Uterus (tissue), 4 donors: Measurements from ENCODE around the gene TMEM187. TPM values are rescaled to one million over a fixed set of nuclear protein-coding genes. Genes with fewer than 3 reads are reported as not detected.
A peak's percentile ranks its signal among the peaks of the same experiment; 100 is the strongest.

ENCODE experiments used
- DNase-seq, 2 donors: peaks; one replicate each; pipeline ENCODE4 v3.0.0-alpha.2; 2019 to 2020
- H3K27ac ChIP-seq, 2 donors: fragments of 200-600 bp; sonication (generic); 1 replicate in 1 of 2; 2 replicates in 1 of 2; pipeline ENCODE4 v1.5.1; 2016 to 2018
- H3K27me3 ChIP-seq, 2 donors: fragments of 200-600 bp; sonication (generic); one replicate each; pipeline ENCODE4 v1.5.1; 2018 to 2019; ENCODE audit warnings: control low read depth in 1 of 2
- H3K36me3 ChIP-seq, 2 donors: fragments of 200-600 bp; sonication (generic); one replicate each; pipeline ENCODE4 v1.5.1; 2019; ENCODE audit warnings: control low read depth in 1 of 2
- H3K4me1 ChIP-seq, 2 donors: fragments of 200-600 bp; sonication (generic); one replicate each; pipeline ENCODE4 v1.5.1; 2018 to 2019; ENCODE audit warnings: control low read depth in 1 of 2
- H3K4me3 ChIP-seq, 2 donors: fragments of 200-600 bp; sonication (generic); 1 replicate in 1 of 2; 2 replicates in 1 of 2; pipeline ENCODE4 v1.5.1; 2018 to 2019; ENCODE audit warnings: mild to moderate bottlenecking in 1 of 2
- H3K9me3 ChIP-seq, 2 donors: fragments of 200-600 bp; sonication (generic); one replicate each; pipeline ENCODE4 v1.5.1; 2019; ENCODE audit warnings: control low read depth in 1 of 2
- POLR2A ChIP-seq, 2 donors: fragments of 450-650 bp; IDR thresholded peaks; one replicate each; pipeline ENCODE4 v1.6.1; 2016; ENCODE audit warnings: antibody characterized with exemption in 2 of 2, mild to moderate bottlenecking in 1 of 2, moderate library complexity in 1 of 2
- intact Hi-C: fragments of 100-400 bp; cut with DNase I; formaldehyde crosslinking; loops from one replicate; pipeline ENCODE4 v1.15.1; 2023; ENCODE audit warnings: low total_unique reads
- total RNA-seq, 4 donors: library from RNA; depleted of rRNA in 3 of 4; stranded (reverse); fragments of >200 nt in 3 of 4; gene quantifications; one replicate each; pipeline versions ENCODE4 v1.1.0 to v1.2.4, GENCODE V29; 2014 to 2023
- TF ChIP-seq, protein P1 (sequence below), 4 experiments: fragments of 200-600 bp in 2 of 4; fragments of 450-650 bp in 2 of 4; sonication (generic) in 2 of 4; IDR thresholded peaks; one replicate each; pipeline ENCODE4 v1.5.1; 2016 to 2019; ENCODE audit warnings: antibody characterized with exemption in 4 of 4, mild to moderate bottlenecking in 2 of 4, moderate library complexity in 1 of 4
- donor health status: DM: yes; HTN: yes; CAD: no.

TMEM187 gene
- total RNA-seq, 4 donors from 2014 or later, result 2.5 to 9.6 (median 6.2) TPM; not detected in 1

DNA sequence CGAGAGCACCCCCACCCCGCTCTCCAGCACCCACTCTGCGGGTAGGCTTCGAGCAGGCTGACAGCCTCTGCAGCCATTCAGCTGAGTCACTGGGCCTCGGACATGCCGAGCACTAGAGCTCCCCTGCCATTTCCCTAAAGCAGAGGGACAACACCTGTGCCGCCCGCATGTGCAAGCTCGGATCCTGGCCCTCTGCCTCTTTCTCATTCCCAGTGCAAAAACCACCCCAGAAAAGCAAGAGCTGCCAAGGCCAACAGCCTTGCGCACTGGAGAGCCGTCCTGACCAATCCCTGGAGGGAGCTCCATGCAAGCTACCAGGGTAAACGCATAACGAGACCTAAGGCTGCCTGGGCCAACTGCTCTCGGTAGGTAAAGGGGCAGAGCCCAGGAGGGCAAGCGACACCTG, 6.3 kb upstream of the TMEM187 start:
- intact Hi-C loops, result no loop called here
- Histone ChIP-seq H3K4me1 (no peaks in the 10 kb centered on the region), H3K9me3 (no peaks in the 10 kb centered on the region), H3K27ac (peak overlapping the region in 1 of 2 donors; percentile 21), H3K4me3 (no peak overlapping the region), H3K27me3 (no peaks in the 10 kb centered on the region), H3K36me3 (no peaks in the 10 kb centered on the region)
- TF ChIP-seq POLR2A (IDR thresholded peaks at IDR 0.05), result no peak
- TF ChIP-seq, protein P1, sequence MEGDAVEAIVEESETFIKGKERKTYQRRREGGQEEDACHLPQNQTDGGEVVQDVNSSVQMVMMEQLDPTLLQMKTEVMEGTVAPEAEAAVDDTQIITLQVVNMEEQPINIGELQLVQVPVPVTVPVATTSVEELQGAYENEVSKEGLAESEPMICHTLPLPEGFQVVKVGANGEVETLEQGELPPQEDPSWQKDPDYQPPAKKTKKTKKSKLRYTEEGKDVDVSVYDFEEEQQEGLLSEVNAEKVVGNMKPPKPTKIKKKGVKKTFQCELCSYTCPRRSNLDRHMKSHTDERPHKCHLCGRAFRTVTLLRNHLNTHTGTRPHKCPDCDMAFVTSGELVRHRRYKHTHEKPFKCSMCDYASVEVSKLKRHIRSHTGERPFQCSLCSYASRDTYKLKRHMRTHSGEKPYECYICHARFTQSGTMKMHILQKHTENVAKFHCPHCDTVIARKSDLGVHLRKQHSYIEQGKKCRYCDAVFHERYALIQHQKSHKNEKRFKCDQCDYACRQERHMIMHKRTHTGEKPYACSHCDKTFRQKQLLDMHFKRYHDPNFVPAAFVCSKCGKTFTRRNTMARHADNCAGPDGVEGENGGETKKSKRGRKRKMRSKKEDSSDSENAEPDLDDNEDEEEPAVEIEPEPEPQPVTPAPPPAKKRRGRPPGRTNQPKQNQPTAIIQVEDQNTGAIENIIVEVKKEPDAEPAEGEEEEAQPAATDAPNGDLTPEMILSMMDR (IDR thresholded peaks at IDR 0.05), result no peak
- peak in 1 of 2 donors; percentile 39 for DNase-seq

DNA sequence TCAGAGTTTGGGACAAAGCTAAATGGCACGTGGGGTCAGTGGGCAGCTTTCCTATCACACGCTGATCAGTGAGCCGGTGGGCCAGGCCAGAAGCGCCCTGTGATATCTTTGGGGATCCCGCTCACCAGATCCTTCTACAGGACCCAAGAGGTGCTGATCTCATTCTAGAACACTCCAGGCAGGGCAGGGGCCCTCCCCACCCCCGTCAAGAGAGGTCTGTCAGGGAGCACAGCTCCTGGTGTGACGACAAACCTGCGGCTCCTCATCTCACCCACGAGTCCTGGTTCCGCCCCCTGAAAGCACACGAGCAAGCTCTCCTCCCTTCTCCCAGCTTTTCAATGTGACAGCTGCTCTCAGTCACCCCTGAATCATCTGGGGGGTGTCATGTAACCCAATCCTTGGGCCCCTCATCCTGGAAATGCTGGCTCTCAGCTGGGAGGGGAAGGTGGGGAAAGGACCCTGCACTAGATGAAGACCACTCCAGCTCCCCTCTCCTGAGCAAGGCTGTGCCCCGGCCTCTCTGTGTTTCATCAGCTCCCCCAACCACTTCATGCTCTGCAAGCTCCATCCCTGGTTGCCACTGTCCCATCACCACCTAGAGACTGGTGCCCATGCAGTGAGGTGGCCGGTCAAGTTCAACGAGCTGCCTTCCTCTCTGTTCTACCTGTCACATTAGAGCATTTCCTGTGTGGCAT, 5.6 kb upstream of the TMEM187 start:
- Histone ChIP-seq H3K27ac (peak overlapping the region; percentile 8 to 21), H3K36me3 (no peaks in the 10 kb centered on the region), H3K4me3 (no peak overlapping the region), H3K27me3 (no peaks in the 10 kb centered on the region), H3K4me1 (no peaks in the 10 kb centered on the region), H3K9me3 (no peaks in the 10 kb centered on the region)
- intact Hi-C loops, result no loop called here
- TF ChIP-seq, protein P1 (IDR thresholded peaks at IDR 0.05), result no peak
- TF ChIP-seq POLR2A (IDR thresholded peaks at IDR 0.05), result no peak
- DNase-seq, result no peak

DNA sequence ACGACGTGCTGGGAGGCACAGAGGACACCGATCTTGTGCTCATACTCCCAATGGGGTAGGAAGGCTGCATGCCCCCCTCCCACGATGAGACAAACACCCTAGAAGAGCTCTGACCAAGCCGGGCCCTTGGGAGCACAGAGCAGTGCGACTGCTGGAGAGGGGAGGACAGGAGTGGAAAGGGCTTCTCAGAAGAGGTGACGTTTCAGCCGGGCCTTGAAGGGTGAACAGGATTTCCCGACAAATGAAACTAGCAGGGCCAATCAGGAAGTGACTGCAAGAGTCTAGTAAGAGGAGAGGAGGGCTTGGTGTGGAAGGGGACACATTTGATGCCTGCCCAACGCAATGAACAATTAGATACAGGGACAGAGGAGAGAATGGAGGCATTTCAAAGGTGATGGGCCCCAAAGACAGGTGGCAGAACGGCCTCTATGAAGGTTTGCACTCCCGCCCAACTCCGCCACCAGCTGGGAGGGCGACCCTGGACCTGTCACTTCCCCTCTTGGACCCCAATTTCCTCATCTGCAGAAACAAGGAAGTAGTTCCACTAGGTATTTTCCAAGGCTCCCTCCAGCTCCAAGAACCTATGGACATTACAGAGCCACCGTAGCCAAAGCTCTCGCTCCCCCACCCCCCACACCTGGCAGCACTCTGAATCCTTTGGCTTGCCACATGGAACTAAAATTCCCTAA, 4.9 kb upstream of the TMEM187 start:
- intact Hi-C loops, result no loop called here
- TF ChIP-seq, protein P1 (IDR thresholded peaks at IDR 0.05), result no peak
- TF ChIP-seq POLR2A (IDR thresholded peaks at IDR 0.05), result no peak
- no peaks in the 10 kb centered on the region for H3K9me3 ChIP-seq

DNA sequence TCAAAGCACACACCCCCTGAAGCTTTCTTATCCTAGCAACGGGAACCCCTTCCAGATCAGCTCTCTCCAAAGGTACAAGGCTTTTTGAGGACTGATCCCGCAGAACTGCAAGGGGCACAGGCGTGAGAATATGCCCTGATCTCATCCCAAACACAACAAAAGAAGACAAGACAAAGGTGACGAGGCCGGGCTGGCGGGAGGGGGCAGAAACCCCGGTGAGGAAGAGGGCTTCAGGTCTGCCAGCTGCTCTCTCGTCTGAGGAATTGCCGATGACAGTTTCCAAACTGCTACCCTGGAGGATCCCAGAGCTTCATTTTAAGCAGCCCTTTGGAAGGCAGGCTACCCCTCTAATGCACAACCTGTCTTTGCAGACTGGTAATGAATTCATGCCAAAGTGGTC, 4.3 kb upstream of the TMEM187 start:
- Histone ChIP-seq H3K36me3 (no peaks in the 10 kb centered on the region), H3K27me3 (no peaks in the 10 kb centered on the region), H3K27ac (peak overlapping the region; percentile 99), H3K9me3 (no peaks in the 10 kb centered on the region), H3K4me1 (no peaks in the 10 kb centered on the region), H3K4me3 (no peak overlapping the region)
- no peak for DNase-seq
- intact Hi-C loops, result no loop called here
- no peak for TF ChIP-seq POLR2A (IDR thresholded peaks at IDR 0.05)
- TF ChIP-seq, protein P1 (IDR thresholded peaks at IDR 0.05), result no peak

More for the DNA sequence above, 4.9 kb upstream of the TMEM187 start:
- Histone ChIP-seq H3K27ac (peak overlapping the region; percentile 8 to 99), H3K27me3 (no peaks in the 10 kb centered on the region), H3K36me3 (no peaks in the 10 kb centered on the region), H3K4me3 (no peak overlapping the region), H3K4me1 (no peaks in the 10 kb centered on the region)
- no peak for DNase-seq

DNA sequence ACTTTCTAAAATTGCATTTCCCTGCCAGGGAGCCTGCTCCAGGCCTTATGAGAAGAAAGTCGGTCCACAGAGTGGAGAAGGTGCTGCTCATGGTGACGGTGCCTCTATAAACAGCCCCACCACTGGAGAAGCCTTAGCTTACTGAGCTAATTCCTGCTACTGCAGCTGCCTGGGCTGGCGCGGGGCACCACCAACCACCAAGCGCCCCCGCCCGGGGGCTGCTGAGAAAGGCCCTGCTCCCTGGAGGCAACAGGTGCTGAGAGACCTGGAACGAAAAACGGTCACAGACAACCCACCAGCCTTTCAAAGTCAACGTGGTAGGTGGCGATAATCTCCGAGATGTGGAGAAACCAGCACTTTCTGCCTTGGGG, 3.8 kb upstream of the TMEM187 start:
- Histone ChIP-seq H3K36me3 (no peaks in the 10 kb centered on the region), H3K4me3 (peak overlapping the region in 1 of 2 donors; percentile 52), H3K27me3 (no peaks in the 10 kb centered on the region), H3K27ac (peak overlapping the region; percentile 99), H3K9me3 (no peaks in the 10 kb centered on the region), H3K4me1 (peaks cover 0 to 4% of the 10 kb centered on the region in 2 donors)
- TF ChIP-seq, protein P1 (IDR thresholded peaks at IDR 0.05), result no peak
- intact Hi-C loops, result no loop called here
- no peak for DNase-seq
